GM18507 (cell line): ENCODE measurements around the gene ACSS1.

Experiments used
- DNase-seq: peaks from one replicate; pipeline ENCODE4 v3.0.0; 2011; ENCODE audit warnings: low read depth; ENCODE audit not compliant: insufficient read length; ENCODE audit errors: extremely low spot score
- FAIRE-seq: peaks from 2 replicates; lab custom pipeline; 2011; peaks lifted over from hg19 to GRCh38; lab: Jason Lieb, UNC

The ACSS1 gene

DNA sequence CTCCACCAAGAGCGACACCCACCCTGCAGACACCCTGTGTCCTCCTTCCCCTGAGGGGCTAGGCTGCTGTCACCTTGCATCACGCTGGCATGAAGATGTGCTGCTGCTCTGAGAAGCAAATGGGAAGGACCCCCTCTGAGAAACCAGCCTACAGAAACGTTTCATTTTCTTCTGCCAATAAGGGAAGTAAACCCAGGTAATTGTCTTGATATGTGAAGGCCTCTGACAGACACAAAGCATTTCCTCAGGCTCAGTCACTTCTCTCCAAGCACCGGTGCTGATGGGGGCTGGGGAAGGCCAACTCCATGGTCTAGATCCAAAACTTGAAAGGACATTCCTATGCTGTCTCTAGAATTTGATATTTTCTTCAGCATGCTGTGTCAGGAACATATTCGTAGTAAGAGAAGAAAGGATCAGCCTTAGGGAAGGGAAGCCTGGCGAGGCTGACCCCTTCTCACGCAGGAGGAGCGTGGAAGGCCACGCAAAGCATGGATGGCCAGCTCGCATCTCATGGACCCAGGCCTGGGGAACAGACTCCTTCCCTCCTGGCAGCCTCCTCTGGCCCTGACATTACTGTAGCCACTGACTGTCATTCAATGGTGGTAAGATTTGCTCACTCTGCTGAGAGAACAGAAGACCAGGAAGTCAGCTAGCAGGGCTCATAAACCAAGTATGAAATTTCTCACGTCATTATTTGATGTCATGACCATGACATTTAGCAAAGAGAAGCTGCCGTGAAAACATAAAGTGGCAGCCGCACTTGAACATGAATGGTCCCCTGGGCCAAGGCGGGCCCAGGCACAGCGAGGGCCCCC is 20.4 kb downstream of the ACSS1 start:
- FAIRE-seq (no peak), DNase-seq (no peak)

GRCh38 chr20:25036331-25036936 is 21.5 kb downstream of the ACSS1 start:
- no peak for FAIRE-seq
- DNase-seq = no peak

GRCh38 chr20:25035921-25036320 is 22.0 kb downstream of the ACSS1 start:
- DNase-seq (no peak), FAIRE-seq (peak; percentile 76)

GRCh38 chr20:25033924-25034300 is 24.0 kb downstream of the ACSS1 start:
- FAIRE-seq = no peak
- no peak for DNase-seq

DNA sequence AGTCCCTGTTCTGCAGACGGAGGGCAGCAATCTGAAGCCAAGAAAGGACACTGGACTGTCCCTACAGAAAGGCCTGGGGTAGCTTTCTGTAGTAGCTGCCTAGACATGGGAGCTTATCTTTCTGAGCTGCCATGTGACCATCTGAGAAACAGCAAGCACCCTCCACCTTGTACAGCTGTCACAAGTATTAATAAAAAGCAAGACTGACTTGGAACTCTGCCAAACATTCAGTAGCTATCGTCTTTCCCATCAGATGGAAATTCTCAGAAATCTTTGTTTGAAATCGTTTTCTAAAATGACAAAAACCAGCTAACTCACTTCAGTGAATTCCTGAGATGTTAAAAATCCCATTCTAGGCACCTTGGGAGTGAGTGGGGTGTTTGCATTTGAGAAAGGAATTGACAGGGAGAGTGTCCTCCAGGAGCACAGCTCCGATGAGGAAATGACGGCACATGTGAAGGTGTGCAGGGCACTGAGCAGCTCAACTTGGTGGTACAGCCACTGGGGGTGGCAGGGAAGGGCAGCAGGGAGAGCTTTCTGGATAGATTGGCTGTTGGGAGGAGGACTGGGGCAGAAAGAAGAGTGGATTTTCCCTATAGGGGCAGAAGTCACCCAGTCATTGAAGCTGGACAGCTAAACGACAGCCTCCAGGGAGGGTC is 24.5 kb downstream of the ACSS1 start:
- FAIRE-seq (no peak), DNase-seq (no peak)

DNA sequence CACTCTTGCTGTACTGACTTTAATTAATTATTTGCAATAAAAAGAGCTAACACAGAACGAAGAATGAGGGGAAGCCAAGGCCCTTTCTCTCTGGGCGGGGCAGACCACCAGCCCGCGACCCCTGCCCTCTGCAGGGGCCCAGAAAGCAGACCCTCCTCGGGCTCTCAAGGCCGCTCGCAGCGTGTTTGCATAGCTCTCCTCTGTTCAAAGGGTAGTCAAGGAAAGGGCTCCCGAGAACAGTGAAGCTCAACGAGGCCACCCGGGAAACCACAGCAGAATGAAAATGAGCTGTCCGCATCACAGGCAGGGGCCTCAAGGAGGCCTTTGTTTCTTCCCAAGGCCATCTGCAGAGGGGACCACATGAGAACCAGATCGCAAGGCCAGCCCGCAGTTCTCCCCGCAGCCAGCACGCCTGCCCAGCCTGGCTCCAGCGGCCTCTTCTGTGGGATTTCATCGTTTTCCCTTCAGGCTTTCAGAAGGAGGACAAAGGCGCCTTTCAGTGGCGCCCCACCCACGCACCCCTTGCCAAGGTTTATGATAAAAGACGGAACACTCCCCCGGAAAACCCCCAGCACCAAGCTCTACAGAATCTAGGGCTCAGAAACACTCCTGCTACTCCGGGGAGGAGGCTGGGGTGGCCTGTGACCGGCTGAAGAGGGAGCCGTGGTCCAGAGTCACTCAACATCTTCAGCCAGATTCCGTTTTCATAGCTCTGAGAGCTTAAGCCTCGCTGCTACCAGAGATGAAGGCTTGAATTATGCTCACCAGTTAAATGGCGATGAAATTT is 25.3 kb downstream of the ACSS1 start:
- no peak for DNase-seq
- no peak for FAIRE-seq

DNA sequence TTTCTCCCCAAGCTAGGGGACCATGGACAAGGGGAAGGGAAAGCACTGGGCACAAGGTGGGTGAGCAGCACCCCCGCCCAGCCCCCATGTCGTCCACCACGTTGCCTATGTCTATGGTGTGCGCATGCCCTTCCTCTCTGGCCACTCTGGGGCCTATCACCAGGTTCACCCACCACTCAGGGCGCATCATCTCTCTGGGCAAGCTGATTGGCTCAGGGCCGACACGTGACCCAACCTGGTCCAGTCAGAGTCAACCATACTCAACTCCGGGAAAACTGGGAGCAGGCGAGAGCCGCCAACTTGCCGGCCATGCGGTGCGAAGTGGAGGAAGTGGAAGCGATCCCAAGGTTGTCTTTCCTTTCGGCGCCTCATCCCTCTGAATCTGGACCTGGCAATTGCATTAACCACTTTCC is 25.9 kb downstream of the ACSS1 start:
- no peak for FAIRE-seq
- DNase-seq = no peak

DNA sequence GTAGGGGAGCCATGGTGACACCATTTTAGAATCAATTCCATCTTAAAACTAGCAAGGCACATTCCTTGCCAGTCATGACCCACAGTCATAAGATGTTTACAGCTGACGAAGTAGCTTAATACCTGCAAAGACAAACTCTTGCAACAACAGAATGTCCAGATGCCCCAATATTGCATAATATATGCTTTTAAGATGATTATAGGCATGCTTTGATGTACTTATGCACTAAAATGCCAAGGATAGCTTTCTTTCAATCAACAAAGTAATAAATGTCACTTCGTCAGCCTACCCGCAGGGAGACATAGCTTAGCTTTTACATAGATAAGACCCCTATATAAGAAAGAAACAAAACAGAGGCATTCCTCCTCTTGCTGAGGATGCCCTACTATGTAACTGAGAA is 26.7 kb downstream of the ACSS1 start:
- DNase-seq (no peak), FAIRE-seq (no peak)

DNA sequence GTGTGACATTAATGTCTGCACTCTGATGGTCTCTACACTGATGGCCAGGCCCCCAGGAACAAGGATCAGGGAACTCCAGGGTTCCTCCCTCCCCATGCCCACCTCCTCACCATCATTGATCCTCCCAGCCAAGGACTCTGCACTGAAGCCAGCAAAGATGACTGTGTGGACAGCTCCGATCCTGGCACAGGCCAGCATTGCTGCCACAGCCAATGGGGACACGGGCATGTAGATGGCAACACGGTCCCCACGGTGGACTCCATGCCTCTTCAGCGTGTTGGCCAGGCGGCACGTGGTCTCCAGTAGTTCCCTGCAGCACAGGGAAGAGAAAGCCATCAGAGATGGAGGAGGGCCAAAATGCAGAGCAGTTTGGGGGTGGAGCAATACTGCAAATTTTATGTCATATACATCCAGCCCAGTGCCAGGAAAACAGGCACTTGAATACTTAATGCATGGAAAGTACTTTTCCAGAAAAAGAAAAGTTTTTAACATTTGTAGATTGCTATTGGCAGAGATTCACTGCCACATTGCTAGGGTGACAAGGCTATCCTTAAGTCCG is 27.2 kb downstream of the ACSS1 start:
- DNase-seq (no peak), FAIRE-seq (no peak)

- DNase-seq (no peak), FAIRE-seq (no peak)
Measured at GRCh38 chr20:25030007-25030648, 27.8 kb downstream of the ACSS1 start.

DNA sequence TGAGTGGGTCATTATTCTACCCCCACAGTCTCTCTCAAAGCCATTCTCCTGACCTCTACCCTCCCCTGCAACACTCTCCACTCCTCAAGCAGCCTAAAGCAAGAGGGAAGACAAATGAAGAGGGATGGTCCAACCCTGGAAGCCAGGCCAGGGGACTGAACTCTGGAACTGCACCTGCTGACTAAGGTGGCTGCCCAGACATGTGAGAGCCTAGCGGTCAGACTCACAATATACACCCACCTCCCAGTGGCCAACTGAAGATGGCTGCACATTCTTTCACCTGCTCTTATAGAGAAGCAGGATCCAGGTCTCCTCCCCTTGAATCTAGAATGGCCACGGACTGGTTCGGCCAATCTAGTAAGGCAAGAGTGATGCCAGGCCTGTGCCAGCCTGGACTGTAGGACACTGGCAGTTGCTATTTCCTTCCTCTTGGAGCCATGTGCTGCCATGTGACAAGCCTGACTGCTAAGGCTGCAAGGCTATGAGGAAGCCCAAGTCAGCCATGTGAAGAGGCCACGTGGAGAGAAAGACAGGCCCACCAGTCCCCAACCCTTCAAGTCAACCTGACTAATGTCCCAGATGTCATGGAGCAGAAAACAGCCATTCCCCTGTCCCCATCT is 31.8 kb downstream of the ACSS1 start:
- DNase-seq = no peak
- FAIRE-seq = no peak

DNA sequence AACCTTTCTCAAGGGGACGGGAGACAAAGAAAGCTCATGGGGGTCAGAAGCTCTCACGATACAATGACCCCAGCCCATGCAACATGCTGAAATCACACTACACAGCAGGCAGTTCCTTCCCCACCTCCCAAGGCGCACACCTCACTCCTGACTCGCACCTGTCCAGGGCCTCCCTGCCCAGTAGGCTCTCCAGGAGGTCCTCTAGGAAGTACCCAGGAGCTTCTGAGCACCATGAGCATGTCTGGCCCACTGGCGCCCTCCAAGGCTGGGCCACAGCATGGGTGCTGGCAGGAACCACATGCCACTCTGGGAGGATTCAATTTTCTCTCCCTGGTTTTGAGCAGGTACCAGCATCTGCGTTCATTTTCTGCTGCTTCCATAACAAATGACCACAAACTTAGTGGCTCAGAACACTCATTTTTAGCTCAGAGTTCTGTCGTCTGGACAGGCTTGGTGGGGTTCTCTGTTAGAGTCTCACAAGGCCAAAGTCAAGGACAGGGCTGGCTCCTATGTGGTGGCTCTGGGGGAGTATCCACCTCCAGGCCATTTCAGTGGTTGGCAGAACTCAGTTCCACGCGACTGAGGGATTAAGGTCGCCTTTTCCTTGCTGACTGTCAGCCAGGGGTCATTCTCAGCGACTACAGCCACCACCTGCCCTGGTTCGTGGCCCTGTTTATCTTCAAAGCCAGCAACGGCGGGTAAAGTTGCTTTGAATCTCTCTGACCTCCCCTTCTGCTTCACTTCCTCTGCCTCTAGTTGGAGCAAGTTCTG is 32.7 kb downstream of the ACSS1 start:
- FAIRE-seq (no peak), DNase-seq (no peak)

DNA sequence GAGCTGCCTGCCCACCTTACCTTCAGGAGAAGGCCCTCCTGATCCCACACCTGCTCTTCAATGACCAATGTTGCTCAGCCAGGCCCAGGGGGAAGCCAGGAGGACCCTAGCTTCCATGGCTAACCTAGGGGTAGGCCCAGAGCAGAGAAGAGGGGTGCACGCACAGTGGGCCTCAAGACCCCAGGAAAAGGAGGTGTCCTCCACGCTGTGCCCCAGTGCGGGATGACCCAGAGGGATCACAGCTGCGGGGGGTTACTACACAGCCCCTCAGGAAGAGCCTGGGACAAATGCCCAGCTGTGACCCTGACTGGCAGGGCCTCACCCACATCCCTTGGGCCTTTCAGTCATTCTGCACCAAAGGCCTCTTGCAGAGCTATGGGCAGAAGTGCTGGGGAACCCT is 33.8 kb downstream of the ACSS1 start:
- no peak for DNase-seq
- no peak for FAIRE-seq

GRCh38 chr20:25023356-25023755 is 34.6 kb downstream of the ACSS1 start:
- no peak for DNase-seq
- FAIRE-seq = no peak

- no peak for DNase-seq
- no peak for FAIRE-seq
Measured at GRCh38 chr20:25022680-25023079, 35.3 kb downstream of the ACSS1 start.

DNA sequence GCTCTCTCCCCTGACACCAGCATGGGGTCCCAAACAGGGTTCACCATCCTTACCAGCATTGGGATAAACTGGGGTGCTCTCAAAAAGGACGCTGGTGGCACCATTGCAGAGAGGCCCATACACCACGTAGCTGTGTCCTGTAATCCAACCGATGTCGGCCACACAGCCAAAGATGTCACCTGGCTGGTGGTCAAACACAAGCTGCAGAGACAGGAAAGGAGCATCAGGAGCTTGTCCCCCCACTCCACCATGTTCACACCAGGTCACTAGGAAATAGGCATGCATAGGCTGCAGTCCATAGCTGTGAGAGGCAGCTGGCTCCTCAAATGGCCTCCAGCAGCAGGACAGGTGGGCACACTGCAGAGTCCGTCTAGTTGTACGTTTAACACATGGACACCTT is 36.6 kb downstream of the ACSS1 start:
- DNase-seq (no peak), FAIRE-seq (no peak)

DNA sequence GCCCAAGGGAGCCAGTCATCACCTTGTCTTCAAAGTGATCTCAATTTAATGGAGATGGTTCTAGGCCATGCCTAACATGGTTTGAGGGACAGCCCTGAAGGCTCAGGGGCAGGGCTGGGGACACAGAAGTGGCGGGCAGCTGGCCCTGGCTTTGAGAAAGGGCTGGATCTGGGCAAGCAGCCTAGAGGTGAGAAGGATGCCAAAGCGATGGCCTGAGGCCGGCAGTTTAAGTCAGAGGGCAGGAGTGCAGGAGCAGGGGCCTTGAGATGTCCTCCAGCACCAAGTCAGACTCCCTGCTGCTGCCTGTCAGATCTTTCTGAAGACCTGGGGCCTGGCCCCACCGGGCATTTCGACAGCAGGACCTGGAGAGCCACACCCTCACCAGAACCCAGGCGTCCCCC is 37.0 kb downstream of the ACSS1 start:
- no peak for DNase-seq
- FAIRE-seq = no peak

DNA sequence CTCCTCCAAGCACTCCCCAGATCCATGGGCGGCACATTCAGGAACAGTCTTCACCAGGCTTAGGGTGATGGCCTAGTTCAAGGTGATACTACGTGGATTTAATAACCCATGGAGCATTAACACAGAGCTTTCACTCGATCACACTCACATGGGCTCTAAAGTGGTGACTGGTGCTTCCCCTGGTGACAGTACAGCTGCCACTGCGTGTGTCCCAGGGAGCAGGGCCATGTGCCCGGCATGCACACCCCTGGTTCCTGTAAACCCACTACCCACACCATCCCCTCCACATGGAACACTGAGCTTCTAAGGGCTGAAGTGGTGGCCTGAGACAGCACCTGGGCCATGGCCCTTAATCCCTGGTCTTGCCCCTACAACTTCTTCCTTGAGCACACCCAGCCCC is 37.6 kb downstream of the ACSS1 start:
- no peak for DNase-seq
- no peak for FAIRE-seq
